ENCODE data around the gene EXOC2.
"Not testable (repeated sequence)": the region's sequence is repeated elsewhere in the genome, so short reads cannot be mapped to it uniquely, and the experiment has no call there.

Gene EXOC2

GRCh38 chr6:579339-579738, 113.6 kb downstream of the EXOC2 start:
- no peak for DNase-seq (ENCODE audit: low read depth)

GRCh38 chr6:572596-573265, 120.2 kb downstream of the EXOC2 start:
- no peak for DNase-seq (ENCODE audit: low read depth)

DNA sequence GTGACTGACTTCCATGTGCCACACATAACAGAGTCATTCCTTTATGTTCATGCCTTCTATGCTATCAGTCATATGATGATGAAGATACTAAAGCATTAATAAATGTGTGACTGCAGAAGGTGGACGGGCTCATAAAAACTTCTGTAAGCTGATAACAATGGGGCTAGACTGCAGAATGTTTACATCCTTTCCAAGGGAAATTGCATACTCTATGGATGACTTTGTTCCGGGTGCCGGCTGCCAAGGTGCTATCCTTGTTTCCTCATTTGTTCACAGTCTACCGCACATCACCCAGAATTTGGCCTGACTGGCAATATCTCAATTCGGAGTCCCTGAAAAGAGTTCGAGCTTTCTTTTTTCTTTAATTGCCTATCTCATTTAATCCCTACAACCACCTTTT, 121.0 kb downstream of the EXOC2 start:
- no peak for DNase-seq (ENCODE audit: low read depth)

GRCh38 chr6:570825-571224, 122.1 kb downstream of the EXOC2 start:
- DNase-seq (ENCODE audit: low read depth), result no peak

GRCh38 chr6:568954-569523, 123.9 kb downstream of the EXOC2 start:
- no peak for DNase-seq (ENCODE audit: low read depth)

DNA sequence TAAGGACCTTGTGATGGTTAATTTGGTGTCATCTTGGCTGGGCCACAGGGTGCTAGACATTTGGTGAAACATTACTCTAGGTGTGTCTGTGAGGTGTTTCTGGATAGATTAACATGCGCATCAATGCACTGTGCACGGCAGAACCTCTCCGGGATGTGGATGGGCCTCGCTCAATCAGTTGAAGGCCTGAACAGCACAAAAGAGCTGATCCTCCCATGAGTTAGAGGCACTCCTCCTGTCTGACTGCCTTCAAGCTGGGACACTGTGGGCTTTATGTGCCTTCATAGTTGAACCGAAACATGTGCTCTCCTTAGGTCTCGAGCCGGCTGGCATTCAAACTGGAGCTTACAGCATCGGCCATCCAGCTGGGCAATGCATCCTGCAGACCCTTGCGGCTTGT, 124.9 kb downstream of the EXOC2 start:
- DNase-seq (ENCODE audit: low read depth), result no peak

DNA sequence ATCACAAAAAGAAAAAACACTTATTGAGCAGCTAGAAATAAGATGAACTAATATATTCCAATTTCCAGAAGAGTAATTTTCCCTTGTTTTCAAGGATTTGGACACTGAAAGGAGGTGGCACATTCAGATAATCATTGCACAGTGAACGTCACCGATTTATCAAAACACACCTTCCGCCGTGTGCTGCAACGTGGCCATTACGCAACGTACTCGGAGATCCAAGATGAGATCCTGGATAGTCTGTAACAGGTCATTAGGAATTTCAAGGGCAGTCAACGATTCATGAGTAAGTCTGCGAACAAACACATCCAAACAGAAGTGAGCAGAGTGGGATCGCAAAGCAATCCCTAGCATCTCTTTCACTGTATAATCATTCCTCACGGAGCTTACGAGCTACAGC, 129.1 kb downstream of the EXOC2 start:
- DNase-seq (ENCODE audit: low read depth), result no peak

DNA sequence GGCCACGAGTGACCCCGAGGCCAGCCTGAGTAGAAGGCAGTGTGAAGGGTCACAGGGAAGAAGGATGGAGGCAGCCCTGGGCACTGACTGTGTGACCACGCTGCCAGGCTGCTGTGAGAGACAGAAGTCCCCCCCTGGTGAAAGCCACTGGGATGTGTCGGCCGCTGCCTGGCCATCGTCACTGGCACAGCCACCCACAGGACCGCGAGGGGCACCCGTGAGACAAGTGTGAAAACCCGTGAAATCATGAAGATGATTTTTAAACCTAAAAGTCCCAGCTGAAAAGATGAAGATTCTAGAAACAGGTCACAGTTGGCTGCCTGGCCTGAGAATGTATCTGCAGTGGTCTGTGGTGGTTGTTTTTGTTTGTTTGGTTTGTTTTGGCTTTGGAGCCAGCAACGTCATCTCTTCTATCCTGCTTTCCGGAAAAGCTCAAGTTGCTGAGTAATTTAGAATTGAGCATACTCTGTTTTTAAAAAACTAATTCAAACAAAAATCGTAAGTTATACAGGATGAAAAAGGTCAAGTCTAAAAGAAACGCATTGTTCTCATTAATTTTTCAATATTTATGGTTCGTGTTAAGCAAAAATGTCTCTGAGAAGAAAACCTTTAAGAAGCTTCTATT, 130.8 kb downstream of the EXOC2 start:
- DNase-seq (ENCODE audit: low read depth), result no peak

DNA sequence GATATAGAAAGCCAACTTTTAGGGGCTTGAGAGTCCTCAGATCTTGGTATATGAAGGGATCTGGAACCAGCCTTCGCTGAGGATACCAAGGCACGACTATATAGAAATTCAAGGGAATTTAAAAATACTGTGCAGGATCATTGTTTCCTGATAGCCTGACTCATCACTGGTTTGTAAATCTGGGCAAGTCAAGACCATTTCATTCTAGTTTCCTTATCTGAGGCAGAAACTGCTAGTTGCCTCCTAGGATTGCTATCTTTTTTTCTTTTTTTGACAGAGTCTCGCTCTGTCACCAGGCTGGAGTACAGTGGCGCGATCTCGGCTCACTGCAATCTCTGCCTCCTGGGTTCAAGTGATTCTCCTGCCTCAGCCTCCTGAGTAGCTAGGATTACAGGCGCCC, 131.6 kb downstream of the EXOC2 start:
- DNase-seq (ENCODE audit: low read depth), result not testable (repeated sequence)

- no peak for DNase-seq (ENCODE audit: low read depth)
Measured at GRCh38 chr6:558959-559358, 134.0 kb downstream of the EXOC2 start.

DNA sequence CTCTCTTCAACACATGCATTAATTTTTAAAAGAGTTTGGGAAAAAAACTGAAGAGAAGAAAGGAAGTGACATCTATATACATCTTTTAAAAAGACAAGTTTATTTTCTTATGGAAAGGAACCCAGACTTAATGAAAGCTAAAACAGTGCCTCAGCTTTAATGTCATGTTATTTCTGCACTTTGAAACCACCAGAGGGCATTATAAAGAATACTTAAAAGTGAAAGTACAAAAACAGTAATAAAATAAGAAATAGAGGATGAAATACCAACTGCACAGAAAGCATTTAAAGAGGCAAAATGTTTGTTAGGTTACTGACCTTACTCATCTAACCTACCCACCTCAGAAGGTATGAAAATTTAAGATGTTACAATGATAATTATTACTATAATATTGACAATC, 134.8 kb downstream of the EXOC2 start:
- DNase-seq (ENCODE audit: low read depth), result no peak

DNA sequence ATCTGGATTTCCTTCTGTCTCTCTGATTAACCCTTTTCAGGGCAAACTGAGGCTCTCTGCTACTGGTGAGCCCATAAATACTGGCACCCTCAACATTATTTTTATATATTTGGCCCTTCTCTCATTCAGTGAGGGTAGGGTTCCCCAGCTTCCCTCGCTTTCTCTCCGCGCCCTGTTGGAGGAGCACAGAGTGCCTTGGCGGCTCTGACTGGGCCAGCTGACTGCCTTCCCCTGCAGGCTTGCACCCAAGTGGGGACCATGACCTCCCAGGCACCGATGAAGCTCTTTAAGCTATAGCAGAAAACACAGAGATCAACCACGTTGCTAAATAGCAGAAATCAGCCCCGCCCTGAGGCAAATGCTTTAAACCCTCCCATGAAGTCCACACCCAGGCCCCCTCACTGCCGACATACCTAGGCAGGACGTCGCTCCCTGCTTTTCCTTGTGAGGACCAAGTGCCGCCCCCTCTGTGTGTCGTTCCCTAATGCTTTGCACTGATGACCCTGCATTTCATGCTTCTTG, 141.0 kb downstream of the EXOC2 start:
- no peak for DNase-seq (ENCODE audit: low read depth)

- DNase-seq (ENCODE audit: low read depth), result peak; percentile 38
Measured at GRCh38 chr6:551405-551804, 141.5 kb downstream of the EXOC2 start.

DNA sequence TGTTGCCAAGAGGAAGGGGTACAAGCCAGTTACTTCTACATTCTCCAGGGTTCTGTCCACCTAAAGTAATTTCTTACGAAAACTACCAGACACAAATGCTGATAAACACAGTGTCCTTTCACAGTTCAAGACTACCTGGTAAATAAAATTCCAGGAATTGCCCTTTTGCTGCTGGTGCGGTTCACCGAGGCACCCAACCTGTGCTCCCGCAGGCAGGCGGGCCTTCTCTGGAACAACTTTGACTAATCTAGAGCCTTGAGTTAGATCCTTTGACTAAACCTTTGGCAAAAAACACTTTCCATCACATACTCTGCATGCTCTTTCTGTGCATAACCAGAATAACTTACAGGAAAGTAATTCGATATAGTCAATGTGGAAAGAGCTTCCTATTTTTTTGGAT, 143.0 kb downstream of the EXOC2 start:
- no peak for DNase-seq (ENCODE audit: low read depth)

- DNase-seq (ENCODE audit: low read depth), result no peak
Measured at GRCh38 chr6:548517-548916, 144.4 kb downstream of the EXOC2 start.

DNA sequence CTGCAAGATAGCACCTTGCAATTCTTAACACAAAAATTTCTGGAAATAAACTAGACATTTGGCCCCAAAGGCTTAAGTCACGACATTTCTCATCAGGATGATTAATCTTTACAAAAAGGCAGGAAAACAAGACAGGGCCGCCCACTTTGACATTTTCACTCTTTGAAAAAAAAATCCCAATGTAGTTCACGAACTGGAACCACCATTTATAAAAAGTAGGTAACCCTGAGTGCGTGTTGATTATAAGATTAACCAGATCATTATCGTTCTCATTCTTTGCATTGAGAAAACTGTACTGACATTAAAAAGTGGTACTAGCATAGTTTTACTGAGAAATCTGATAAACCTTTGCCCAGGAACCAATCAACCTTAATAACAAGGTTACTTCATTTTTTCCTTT, 144.8 kb downstream of the EXOC2 start:
- DNase-seq (ENCODE audit: low read depth), result no peak

DNA sequence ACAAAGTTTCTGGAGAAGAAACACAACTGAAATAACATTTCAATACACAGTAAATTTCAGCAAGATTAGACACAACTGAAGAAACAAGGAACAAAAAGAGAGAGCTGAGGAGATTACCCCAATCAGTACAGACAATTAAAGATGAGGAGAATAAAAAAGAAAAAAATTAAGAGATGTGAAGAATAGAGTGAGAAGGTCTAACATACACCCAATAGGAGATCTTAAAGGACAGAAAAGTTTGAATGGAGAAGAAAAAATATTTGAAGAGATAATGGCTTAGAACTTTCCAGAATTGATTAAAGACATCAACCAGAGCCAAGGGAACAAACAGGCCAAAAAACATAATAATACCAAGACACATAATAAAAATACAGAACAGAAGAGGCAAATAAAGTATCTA, 152.4 kb downstream of the EXOC2 start:
- no peak for DNase-seq (ENCODE audit: low read depth)

GRCh38 chr6:537114-537513, 155.8 kb downstream of the EXOC2 start:
- DNase-seq (ENCODE audit: low read depth), result no peak

DNA sequence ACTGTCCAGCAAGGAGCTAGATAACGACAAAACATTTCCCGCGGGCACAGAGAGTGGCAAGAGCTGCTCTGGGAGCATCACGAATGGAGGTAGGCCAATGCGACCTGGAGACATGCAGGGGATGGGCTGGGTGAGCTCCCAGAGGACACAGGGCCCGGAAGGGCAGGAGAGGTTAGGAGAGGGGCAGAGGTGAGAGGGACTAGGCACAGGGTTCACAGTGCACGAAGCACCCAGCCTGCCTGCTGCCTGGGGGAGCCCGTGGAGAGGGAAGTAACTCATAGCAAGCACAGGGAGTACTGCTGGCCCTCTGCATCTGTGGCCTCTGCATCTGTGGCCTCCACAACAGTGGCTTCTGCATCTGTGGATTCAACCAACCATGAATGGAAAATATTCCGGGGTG, 162.5 kb downstream of the EXOC2 start:
- no peak for DNase-seq (ENCODE audit: low read depth)

GRCh38 chr6:528989-529388, 163.9 kb downstream of the EXOC2 start:
- DNase-seq (ENCODE audit: low read depth), result no peak

DNA sequence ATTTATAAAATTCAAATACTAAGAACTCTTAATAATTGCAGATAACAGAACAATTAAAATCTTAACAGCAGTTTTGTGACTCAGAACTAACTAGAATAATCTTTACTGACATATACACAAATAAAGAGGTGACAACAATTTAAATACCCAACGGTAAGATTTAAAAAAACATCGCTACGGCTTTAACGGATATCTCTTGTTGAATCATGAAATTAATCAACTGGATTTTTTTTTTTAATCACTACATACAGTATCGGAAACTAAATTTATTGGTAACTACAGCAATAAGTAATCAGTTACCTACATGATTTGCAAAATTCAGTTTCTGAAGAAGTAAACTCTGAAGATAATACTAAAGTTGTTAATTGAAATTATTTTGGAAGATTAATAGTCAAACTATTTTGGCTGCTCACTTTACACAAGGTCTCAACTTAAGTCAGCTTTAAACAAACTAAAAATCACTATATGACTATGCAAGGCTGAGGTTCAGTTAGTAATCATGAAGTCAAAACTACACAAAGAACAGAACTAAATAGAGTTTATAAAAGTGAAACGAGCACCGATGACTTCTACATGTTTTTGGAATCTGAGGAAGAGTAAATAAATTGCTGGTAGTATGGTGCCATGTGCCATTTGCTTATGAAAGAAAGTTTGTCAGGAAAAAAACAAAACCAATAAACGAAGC, 164.8 kb downstream of the EXOC2 start:
- DNase-seq (ENCODE audit: low read depth), result no peak

DNA sequence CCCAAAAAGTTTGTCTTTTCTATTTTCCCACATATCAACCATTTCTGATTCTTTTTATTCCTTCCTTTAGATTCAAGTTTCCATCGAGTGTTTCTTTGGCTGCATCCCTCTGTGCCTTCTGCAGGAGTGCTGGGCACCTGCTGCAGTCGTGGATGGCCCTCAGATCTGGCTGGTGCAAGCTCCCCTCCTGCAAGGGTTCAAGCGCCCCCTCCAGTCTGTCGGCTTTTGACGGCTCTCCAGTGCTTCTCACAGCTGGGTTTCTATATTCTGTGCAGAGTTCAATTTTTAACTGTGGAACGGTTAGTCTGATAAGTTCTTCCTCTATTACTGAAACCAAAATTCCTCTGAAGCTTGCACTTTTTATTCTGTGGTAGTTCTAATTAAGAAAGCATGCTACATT, 168.1 kb downstream of the EXOC2 start:
- no peak for DNase-seq (ENCODE audit: low read depth)

GRCh38 chr6:520820-521219, 172.1 kb downstream of the EXOC2 start:
- no peak for DNase-seq (ENCODE audit: low read depth)
